ENCODE data around the gene SDCCAG8. TPM values are rescaled to one million over a fixed set of nuclear protein-coding genes. Genes with fewer than 3 reads are reported as not detected.
"Not testable (repeated sequence)": the region's sequence is repeated elsewhere in the genome, so short reads cannot be mapped to it uniquely, and the experiment has no call there.

The SDCCAG8 gene
- total RNA-seq, 4 donors from 2014 or later: 37.1 to 60.2 (median 48.6) TPM

GRCh38 chr1:243323491-243323890 lies 67.7 kb downstream of the SDCCAG8 start:
- DNase-seq (ENCODE audit: low spot score) (no peak), ATAC-seq (ENCODE audit: low FRiP score) (no peak)
- TF ChIP-seq, protein P1, sequence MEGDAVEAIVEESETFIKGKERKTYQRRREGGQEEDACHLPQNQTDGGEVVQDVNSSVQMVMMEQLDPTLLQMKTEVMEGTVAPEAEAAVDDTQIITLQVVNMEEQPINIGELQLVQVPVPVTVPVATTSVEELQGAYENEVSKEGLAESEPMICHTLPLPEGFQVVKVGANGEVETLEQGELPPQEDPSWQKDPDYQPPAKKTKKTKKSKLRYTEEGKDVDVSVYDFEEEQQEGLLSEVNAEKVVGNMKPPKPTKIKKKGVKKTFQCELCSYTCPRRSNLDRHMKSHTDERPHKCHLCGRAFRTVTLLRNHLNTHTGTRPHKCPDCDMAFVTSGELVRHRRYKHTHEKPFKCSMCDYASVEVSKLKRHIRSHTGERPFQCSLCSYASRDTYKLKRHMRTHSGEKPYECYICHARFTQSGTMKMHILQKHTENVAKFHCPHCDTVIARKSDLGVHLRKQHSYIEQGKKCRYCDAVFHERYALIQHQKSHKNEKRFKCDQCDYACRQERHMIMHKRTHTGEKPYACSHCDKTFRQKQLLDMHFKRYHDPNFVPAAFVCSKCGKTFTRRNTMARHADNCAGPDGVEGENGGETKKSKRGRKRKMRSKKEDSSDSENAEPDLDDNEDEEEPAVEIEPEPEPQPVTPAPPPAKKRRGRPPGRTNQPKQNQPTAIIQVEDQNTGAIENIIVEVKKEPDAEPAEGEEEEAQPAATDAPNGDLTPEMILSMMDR (IDR thresholded peaks at IDR 0.05): no peak

DNA sequence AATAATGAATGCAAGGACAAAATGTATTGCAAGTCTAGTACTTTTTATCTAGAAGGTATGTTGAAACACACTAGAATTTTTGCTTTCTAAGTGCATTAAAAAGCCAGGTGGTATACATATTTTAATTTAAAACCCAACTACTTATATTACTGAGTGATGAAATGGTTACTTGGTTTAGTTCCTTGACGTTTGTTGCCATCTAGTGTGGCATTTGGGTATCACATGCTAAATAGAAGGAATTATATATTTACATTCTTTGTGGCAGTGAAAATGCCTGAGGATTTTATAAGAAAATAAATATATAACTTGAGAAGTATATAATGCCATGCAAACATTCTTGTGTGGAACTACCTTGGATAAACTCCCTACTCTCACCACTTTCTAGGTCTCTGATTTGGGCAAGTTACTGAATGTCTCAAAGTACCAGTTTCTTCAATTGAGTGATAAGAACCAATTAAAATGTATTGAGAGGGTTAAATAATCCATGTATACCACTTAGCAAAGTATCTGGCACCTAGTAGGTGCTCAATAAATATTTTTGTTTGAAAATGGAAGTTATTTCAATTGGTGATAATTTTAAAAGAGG lies 69.6 kb downstream of the SDCCAG8 start:
- TF ChIP-seq, protein P1 (IDR thresholded peaks at IDR 0.05): no peak
- no peak for ATAC-seq (ENCODE audit: low FRiP score)

GRCh38 chr1:243332440-243332839 lies 76.6 kb downstream of the SDCCAG8 start:
- DNase-seq (ENCODE audit: low spot score): no peak
- no peak for ATAC-seq (ENCODE audit: low FRiP score)
- TF ChIP-seq, protein P1 (IDR thresholded peaks at IDR 0.05): no peak

More for the DNA sequence above, 69.6 kb downstream of the SDCCAG8 start:
- DNase-seq (ENCODE audit: low spot score): no peak

DNA sequence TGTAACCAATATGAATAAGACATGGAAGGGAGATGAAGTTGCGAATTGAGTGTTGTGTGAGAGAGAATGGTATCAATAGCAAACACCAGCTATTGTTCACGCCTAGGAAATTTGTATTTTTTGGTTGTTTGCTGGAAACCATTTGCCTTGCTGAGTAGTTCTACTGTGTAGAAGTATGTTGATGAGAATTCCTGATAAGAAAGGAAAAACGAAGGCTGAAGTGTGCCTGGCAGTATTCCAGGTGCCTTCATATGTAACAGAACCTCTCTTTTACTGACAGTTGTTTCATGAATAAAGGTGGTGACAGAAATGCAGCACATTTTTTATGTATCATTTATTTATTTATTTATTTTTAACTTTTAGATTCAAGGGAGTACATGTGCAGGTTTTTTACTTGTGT lies 79.5 kb downstream of the SDCCAG8 start:
- ATAC-seq (ENCODE audit: low FRiP score): no peak
- TF ChIP-seq, protein P1 (IDR thresholded peaks at IDR 0.05): no peak
- no peak for DNase-seq (ENCODE audit: low spot score)

DNA sequence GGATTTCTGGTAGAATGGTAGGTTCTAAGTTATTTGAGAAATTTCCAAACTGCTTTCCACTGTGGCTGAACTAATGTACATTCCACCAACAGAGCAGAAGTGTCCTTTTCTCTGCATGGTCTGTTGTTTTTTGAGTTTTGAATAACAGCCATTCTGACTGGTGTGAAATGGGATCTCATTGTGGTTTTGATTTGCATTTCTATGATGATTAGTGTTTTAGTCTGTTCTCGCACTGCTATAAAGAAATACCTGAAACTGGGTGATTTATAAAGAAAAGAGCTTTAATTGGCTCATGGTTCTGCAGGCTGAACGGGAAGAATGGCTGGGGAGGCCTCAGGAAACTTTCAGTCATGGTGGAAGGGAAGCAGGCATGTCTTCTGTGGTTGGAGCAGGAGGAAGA lies 80.3 kb downstream of the SDCCAG8 start:
- DNase-seq (ENCODE audit: low spot score) (no peak), ATAC-seq (ENCODE audit: low FRiP score) (no peak)
- TF ChIP-seq, protein P1 (IDR thresholded peaks at IDR 0.05): no peak

DNA sequence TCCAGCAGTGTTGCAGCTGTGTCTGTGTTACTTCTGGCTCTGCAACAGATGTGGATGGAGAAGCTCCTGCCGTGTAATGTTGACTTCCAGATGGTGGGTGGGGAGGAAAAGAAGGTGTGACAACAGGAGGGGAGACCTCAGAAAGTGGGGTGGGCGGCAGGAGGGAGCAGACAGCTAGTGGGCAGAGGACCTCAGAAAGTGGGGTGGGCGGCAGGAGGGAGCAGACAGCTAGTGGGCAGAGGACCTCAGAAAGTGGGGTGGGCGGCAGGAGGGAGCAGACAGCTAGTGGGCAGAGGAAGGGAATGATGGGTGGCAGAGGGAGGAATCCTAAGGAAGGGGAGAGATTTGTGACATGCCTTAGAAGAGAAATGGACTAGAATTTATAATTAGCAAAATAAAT lies 83.0 kb downstream of the SDCCAG8 start:
- not testable (repeated sequence) for ATAC-seq (ENCODE audit: low FRiP score); DNase-seq (ENCODE audit: low spot score)

GRCh38 chr1:243341074-243341473 lies 85.2 kb downstream of the SDCCAG8 start:
- TF ChIP-seq, protein P1 (IDR thresholded peaks at IDR 0.05): no peak
- no peak for DNase-seq (ENCODE audit: low spot score)
- no peak for ATAC-seq (ENCODE audit: low FRiP score)
